GM12801 (cell line): Measurements from ENCODE around the gene HSH2D.

Experiments used
- CTCF ChIP-seq: IDR thresholded peaks from one replicate; pipeline ENCODE4 v1.5.1; 2011; ENCODE audit warnings: control low read depth; ENCODE audit not compliant: insufficient read length; ENCODE audit errors: extremely low read depth

HSH2D gene

GRCh38 chr19:16153582-16154336 lies 10.3 kb downstream of the HSH2D start:
- no peak for TF ChIP-seq CTCF

GRCh38 chr19:16154557-16154956 lies 11.1 kb downstream of the HSH2D start:
- TF ChIP-seq CTCF: no peak

DNA sequence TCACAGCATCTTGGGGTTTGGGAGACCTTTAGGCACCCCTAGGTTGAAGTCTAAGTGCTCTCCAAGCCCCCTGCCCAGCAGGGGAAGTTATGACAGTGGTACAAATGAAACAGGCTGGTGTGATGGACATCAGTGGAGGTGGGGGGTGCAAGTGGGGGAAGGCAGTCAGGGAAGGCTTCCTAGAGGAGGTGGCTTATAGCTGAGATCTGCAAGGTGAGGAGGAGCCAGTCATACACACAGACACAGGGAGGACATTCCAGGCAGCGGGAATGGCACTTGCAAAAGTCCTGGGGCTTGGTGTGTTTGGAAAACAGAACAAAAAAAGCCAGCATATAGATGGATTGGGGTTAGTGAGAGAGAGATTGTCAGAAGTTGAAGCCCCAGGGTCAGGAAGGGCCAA lies 11.6 kb downstream of the HSH2D start:
- TF ChIP-seq CTCF: no peak

GRCh38 chr19:16156904-16157303 lies 13.4 kb downstream of the HSH2D start:
- no peak for TF ChIP-seq CTCF

- no peak for TF ChIP-seq CTCF
These were observed 14.1 kb downstream of the HSH2D start for GRCh38 chr19:16157601-16158000.

DNA sequence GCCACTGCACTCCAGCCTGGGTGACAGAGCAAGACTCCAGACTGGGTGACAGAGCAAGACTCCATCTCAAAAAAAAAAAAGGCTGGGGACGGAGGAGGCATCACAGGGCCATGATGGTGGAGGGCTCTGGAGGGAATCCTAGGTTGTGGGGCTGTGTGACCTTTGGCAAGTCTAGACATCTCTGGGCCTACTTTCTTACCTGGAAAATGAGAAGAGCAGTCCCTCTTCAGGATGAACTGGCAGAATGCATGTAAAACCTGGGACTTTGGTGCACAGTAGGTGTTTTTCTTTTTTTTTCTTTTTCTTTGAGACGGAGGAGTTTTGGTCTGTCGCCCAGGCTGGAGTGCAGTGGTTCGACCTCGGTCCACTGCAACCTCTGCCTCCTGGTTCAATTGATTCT lies 16.2 kb downstream of the HSH2D start:
- no peak for TF ChIP-seq CTCF

- TF ChIP-seq CTCF: no peak
These were observed 17.0 kb downstream of the HSH2D start for GRCh38 chr19:16160445-16160942.
